Naive thymus-derived CD8-positive, alpha-beta T cell (primary cell): ENCODE measurements around the gene POGLUT3. TPM values are rescaled to one million over a fixed set of nuclear protein-coding genes. Genes with fewer than 3 reads are reported as not detected.
A peak's percentile ranks its signal among the peaks of the same experiment; 100 is the strongest.

Source experiments
- ATAC-seq, 2 donors: fragments of 150-1000 bp; cut with Tn5 transposase in 1 of 2; sonication (Bioruptor Pico), chemical (Tn5 transposase) in 1 of 2; 1 replicate in 1 of 2; 2 replicates in 1 of 2; pipeline ENCODE4 v1.10.0; 2021; ENCODE audit warnings: mild to moderate bottlenecking in 2 of 2, moderate library complexity in 2 of 2
- POLR2A ChIA-PET: fragments of 350-600 bp; sonication (Branson Sonifier 250); formaldehyde crosslinking; loops from one replicate; lab custom pipeline; 2021; ENCODE audit warnings: antibody characterized with exemption; lab: Charles Lee
- DNase-seq, 10 donors: peaks; one replicate each; pipeline versions ENCODE4 v3.0.0 to v3.0.0-alpha.2; 2020 to 2022
- H3K27ac Mint-ChIP-seq, 10 donors: one replicate each; pipeline ENCODE4 v1.8.0; 2020 to 2022; ENCODE audit warnings: mild to moderate bottlenecking in 10 of 10, mixed read lengths in 10 of 10, moderate library complexity in 4 of 10, inconsistent platforms in 1 of 10
- H3K27me3 Mint-ChIP-seq, 5 donors: one replicate each; pipeline ENCODE4 v1.8.0; 2021 to 2022; ENCODE audit warnings: mixed read lengths in 5 of 5
- H3K36me3 Mint-ChIP-seq, 3 donors: one replicate each; pipeline ENCODE4 v1.8.0; 2020 to 2022; ENCODE audit warnings: mixed read lengths in 3 of 3, mild to moderate bottlenecking in 2 of 3, inconsistent platforms in 1 of 3
- H3K4me1 Mint-ChIP-seq, 4 donors: one replicate each; pipeline ENCODE4 v1.8.0; 2021 to 2022; ENCODE audit warnings: mixed read lengths in 4 of 4
- H3K4me3 Mint-ChIP-seq, 10 donors: one replicate each; pipeline ENCODE4 v1.8.0; 2020 to 2022; ENCODE audit warnings: mild to moderate bottlenecking in 10 of 10, mixed read lengths in 10 of 10, moderate library complexity in 6 of 10, inconsistent platforms in 1 of 10
- H3K9me3 Mint-ChIP-seq, 9 donors: one replicate each; pipeline ENCODE4 v1.8.0; 2020 to 2022; ENCODE audit warnings: mixed read lengths in 9 of 9, mild to moderate bottlenecking in 3 of 9, inconsistent platforms in 1 of 9, moderate library complexity in 1 of 9
- polyA plus RNA-seq, 3 donors: library from polyadenylated mRNA; unstranded; fragments of 300-500 nt; fragmentation: Illumina TruSeq; gene quantifications; one replicate each; pipeline ENCODE4 v1.2.3, GENCODE V29; 2021
- total RNA-seq, 8 experiments: library from RNA in 2 of 8; stranded (reverse) in 2 of 8; gene quantifications; one replicate each; pipeline ENCODE4 v1.2.3 and lab custom pipeline; 2021 to 2026

The POGLUT3 gene
- total and polyA plus RNA-seq, 5 experiments from 2014 or later: 5.4 to 9.1 (median 7.6) TPM

- DNase-seq (no peak), ATAC-seq (no peak)
- H3K36me3 Mint-ChIP-seq: peaks cover 8 to 12% (median 8%) of the 10 kb centered on the region in 3 donors
- no peaks in the 10 kb centered on the region for H3K4me1 Mint-ChIP-seq
- H3K27ac Mint-ChIP-seq: no peak overlapping the region
- H3K27me3 Mint-ChIP-seq: peaks cover 0 to 2% (median 0%) of the 10 kb centered on the region in 5 donors
- H3K4me3 Mint-ChIP-seq: no peak overlapping the region
- POLR2A ChIA-PET: no interaction called here
- peaks cover 0 to 4% (median 0%) of the 10 kb centered on the region in 9 donors for H3K9me3 Mint-ChIP-seq
Measured at GRCh38 chr11:108525161-108525560, 27.0 kb upstream of the POGLUT3 start.

- H3K4me1 Mint-ChIP-seq: no peaks in the 10 kb centered on the region
- peaks cover 0 to 2% (median 0%) of the 10 kb centered on the region in 5 donors for H3K27me3 Mint-ChIP-seq
- H3K27ac Mint-ChIP-seq: no peak overlapping the region
- H3K4me3 Mint-ChIP-seq: no peak overlapping the region
- H3K9me3 Mint-ChIP-seq: peaks cover 0 to 4% (median 0%) of the 10 kb centered on the region in 9 donors
- POLR2A ChIA-PET: interaction anchor here (0.6 kb wide), 1 partner anchor 80 kb away, joined by 3 read pairs; no protein-coding TSS in a partner anchor
- ATAC-seq (no peak), DNase-seq (no peak)
- peaks cover 8 to 12% (median 8%) of the 10 kb centered on the region in 3 donors for H3K36me3 Mint-ChIP-seq
Measured at GRCh38 chr11:108524422-108524821, 26.2 kb upstream of the POGLUT3 start.

DNA sequence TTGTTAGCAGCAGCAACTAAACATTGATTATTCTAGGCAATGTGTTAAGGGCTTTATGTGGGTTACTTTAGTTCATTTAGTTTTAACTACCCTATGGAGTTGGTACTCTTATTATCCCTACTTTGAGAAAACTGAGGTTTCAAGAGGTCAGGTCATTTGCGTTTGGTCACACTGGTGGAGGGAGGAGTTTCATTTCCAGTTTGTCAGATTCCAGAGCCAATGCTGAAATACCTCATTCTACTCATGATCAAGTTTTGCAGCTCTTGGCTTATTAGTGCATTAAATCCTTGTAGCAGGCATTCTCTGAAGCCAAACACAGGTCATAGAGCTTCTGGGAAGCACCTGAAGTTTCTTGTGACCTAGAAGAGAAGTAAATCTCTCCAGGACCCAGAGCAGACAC, 24.1 kb upstream of the POGLUT3 start:
- POLR2A ChIA-PET: interaction anchor here (0.5 kb wide), 1 partner anchor 341 kb away, joined by 3 read pairs; no protein-coding TSS in a partner anchor
- no peak overlapping the region for H3K27ac Mint-ChIP-seq
- H3K4me1 Mint-ChIP-seq: no peaks in the 10 kb centered on the region
- DNase-seq (no peak), ATAC-seq (no peak)
- no peak overlapping the region for H3K4me3 Mint-ChIP-seq
- peaks cover 0 to under 1% (median 0%) of the 10 kb centered on the region in 5 donors for H3K27me3 Mint-ChIP-seq
- H3K9me3 Mint-ChIP-seq: peaks cover 0 to 4% (median 0%) of the 10 kb centered on the region in 9 donors
- H3K36me3 Mint-ChIP-seq: peaks cover 8 to 19% (median 18%) of the 10 kb centered on the region in 3 donors

- Mint-ChIP-seq H3K27me3 (no peaks in the 10 kb centered on the region), H3K36me3 (peaks cover 10 to 31% (median 24%) of the 10 kb centered on the region in 3 donors), H3K9me3 (no peaks in the 10 kb centered on the region), H3K27ac (no peak overlapping the region), H3K4me3 (no peak overlapping the region), H3K4me1 (no peaks in the 10 kb centered on the region)
- POLR2A ChIA-PET: no interaction called here
- ATAC-seq (no peak), DNase-seq (no peak)
Measured at GRCh38 chr11:108518581-108518980, 20.4 kb upstream of the POGLUT3 start.

- Mint-ChIP-seq H3K36me3 (peaks cover 10 to 42% (median 37%) of the 10 kb centered on the region in 3 donors), H3K9me3 (no peaks in the 10 kb centered on the region), H3K27me3 (no peaks in the 10 kb centered on the region), H3K4me1 (no peaks in the 10 kb centered on the region), H3K27ac (no peak overlapping the region), H3K4me3 (no peak overlapping the region)
- no peak for ATAC-seq
- no peak for DNase-seq
- POLR2A ChIA-PET: interaction anchor here (0.7 kb wide), 1 partner anchor 134 kb away, joined by 3 read pairs; no protein-coding TSS in a partner anchor
Measured at GRCh38 chr11:108516125-108516524, 17.9 kb upstream of the POGLUT3 start.

DNA sequence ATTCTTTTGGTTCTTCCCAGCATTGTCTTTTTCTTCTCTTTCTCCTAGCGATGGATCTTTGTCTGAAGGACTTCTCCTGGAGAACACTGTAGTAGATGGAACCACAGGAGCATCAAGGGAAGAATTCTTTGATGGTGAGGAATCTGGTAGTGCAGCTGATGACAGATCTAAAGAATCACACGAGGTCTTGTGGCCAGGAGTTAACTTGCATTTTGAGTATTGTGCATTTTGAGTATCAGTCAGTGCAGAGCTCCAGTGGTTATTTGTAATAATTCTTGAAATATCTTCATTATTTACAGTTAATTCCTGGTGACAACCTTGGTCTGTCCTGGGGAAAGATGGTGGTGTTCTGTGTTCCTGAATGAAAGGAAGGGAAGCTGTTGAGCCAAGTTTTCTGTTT, 14.5 kb upstream of the POGLUT3 start:
- H3K4me1 Mint-ChIP-seq: no peaks in the 10 kb centered on the region
- DNase-seq: no peak
- H3K27me3 Mint-ChIP-seq: peaks cover 0 to 3% (median 0%) of the 10 kb centered on the region in 5 donors
- no peaks in the 10 kb centered on the region for H3K9me3 Mint-ChIP-seq
- H3K36me3 Mint-ChIP-seq: peaks cover 10 to 35% (median 32%) of the 10 kb centered on the region in 3 donors
- H3K4me3 Mint-ChIP-seq: no peak overlapping the region
- POLR2A ChIA-PET: no interaction called here
- no peak overlapping the region for H3K27ac Mint-ChIP-seq
- no peak for ATAC-seq

- DNase-seq: no peak
- H3K9me3 Mint-ChIP-seq: no peaks in the 10 kb centered on the region
Measured at GRCh38 chr11:108511851-108512474, 13.8 kb upstream of the POGLUT3 start.

DNA sequence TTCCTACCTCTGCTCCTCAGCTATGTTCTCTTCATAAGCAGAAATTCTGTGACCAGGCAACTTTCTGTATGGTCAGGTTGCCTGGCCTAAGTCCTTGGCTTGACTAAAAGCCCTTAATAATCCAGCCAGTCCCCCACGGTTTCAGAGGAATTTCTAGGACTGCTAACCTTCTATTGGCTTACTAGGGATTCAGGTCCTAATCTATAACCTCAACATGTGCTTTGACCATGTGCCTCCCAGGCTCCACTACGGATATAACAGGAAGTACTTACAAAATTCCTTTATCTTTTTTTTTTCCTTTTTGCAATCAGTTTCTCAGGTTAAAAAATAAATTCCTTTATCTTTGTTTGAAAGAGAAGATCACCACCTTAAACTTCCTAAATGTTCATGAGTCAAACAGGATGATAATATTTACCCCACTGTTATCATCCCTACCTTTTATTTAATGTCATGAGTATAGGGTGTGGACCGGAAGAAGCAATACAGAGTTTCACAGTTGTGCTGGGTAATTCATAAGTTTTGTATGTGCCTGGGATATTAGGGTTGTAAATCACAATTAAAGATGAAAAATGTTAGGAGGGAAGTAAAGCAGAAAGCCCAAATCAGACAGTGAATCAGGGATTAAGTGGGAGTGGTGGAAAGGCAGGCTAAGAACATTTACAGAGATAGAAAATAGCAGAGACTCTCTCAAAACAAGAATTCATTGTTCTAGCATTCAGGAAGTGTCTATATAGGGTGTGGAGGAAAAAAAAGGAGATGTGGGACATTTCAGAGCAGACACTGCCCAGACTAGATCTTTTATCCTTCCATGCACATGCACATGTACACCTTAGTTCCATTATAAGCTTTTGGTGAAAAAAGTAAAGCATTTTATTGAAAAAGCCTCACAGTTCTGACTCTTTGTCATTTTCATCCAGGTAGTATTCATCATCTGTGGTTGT, 10.7 kb upstream of the POGLUT3 start:
- H3K4me1 Mint-ChIP-seq: no peaks in the 10 kb centered on the region
- H3K27me3 Mint-ChIP-seq: peaks cover 0 to 3% (median 0%) of the 10 kb centered on the region in 5 donors
- no peak overlapping the region for H3K27ac Mint-ChIP-seq
- no peak for ATAC-seq
- POLR2A ChIA-PET: no interaction called here
- DNase-seq: no peak
- H3K36me3 Mint-ChIP-seq: peaks cover 2 to 19% (median 13%) of the 10 kb centered on the region in 3 donors
- no peak overlapping the region for H3K4me3 Mint-ChIP-seq
- H3K9me3 Mint-ChIP-seq: no peaks in the 10 kb centered on the region

More at GRCh38 chr11:108511851-108512474, 13.8 kb upstream of the POGLUT3 start:
- H3K36me3 Mint-ChIP-seq: peaks cover 10 to 30% (median 29%) of the 10 kb centered on the region in 3 donors
- no peaks in the 10 kb centered on the region for H3K4me1 Mint-ChIP-seq
- ATAC-seq: no peak
- no peak overlapping the region for H3K4me3 Mint-ChIP-seq
- no peak overlapping the region for H3K27ac Mint-ChIP-seq
- POLR2A ChIA-PET: no interaction called here
- H3K27me3 Mint-ChIP-seq: peaks cover 0 to 3% (median 0%) of the 10 kb centered on the region in 5 donors

- no peak for DNase-seq
- Mint-ChIP-seq H3K9me3 (no peaks in the 10 kb centered on the region), H3K4me3 (peak overlapping the region in 1 of 10 donors; percentile 29), H3K4me1 (peaks cover 8 to 15% (median 12%) of the 10 kb centered on the region in 4 donors), H3K27ac (no peak overlapping the region), H3K36me3 (peaks cover 0 to 4% (median 2%) of the 10 kb centered on the region in 3 donors), H3K27me3 (no peaks in the 10 kb centered on the region)
- no peak for ATAC-seq
- POLR2A ChIA-PET: interaction anchor here (1.0 kb wide), 1 partner anchor 11 kb away, joined by 3 read pairs; no protein-coding TSS in a partner anchor
Measured at GRCh38 chr11:108501396-108501795, 3.2 kb upstream of the POGLUT3 start.

DNA sequence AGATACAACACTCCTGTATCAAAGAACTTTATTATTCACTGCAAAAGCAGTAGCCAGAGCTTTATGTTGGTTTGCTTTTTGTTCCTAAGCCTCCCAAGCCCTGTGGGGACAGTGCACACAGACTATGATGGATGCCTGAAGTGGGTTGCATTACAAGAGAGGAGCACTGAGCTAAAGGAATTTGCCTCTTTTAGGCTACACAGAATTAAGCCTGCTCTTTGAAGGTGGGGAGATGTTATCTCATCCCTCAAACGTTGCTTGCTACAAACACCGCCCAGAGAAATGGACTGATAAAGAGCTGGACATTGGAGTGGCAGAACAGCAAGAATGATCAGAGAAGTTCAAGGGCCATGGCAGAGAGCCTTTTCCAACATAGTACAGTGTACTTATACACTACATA, 2.5 kb upstream of the POGLUT3 start:
- POLR2A ChIA-PET: interaction anchor here (1.0 kb wide), 1 partner anchor 10 kb away, joined by 3 read pairs; no protein-coding TSS in a partner anchor
- no peaks in the 10 kb centered on the region for H3K27me3 Mint-ChIP-seq
- peaks cover 9 to 20% (median 16%) of the 10 kb centered on the region in 4 donors for H3K4me1 Mint-ChIP-seq
- H3K27ac Mint-ChIP-seq: no peak overlapping the region
- DNase-seq (no peak), ATAC-seq (no peak)
- H3K9me3 Mint-ChIP-seq: no peaks in the 10 kb centered on the region
- H3K4me3 Mint-ChIP-seq: no peak overlapping the region
- H3K36me3 Mint-ChIP-seq: peaks cover 0 to 4% (median 2%) of the 10 kb centered on the region in 3 donors

- ATAC-seq (no peak), DNase-seq (no peak)
- Mint-ChIP-seq H3K9me3 (no peaks in the 10 kb centered on the region), H3K27me3 (no peaks in the 10 kb centered on the region), H3K4me1 (peaks cover 9 to 22% (median 18%) of the 10 kb centered on the region in 4 donors), H3K27ac (peak overlapping the region in 3 of 10 donors; percentile 7 to 78 (median 75)), H3K4me3 (peak overlapping the region in 5 of 10 donors; percentile 64 to 92 (median 89)), H3K36me3 (peaks cover 0 to 4% (median 2%) of the 10 kb centered on the region in 3 donors)
- POLR2A ChIA-PET: no interaction called here
Measured at GRCh38 chr11:108500169-108500568, 2.0 kb upstream of the POGLUT3 start.

- H3K4me1 Mint-ChIP-seq: peaks cover 9 to 34% (median 28%) of the 10 kb centered on the region in 4 donors
Measured at GRCh38 chr11:108498816-108499408, 728 bp upstream of the POGLUT3 start.

More at GRCh38 chr11:108498816-108499408, 728 bp upstream of the POGLUT3 start:
- no peaks in the 10 kb centered on the region for H3K9me3 Mint-ChIP-seq
- ATAC-seq (no peak), DNase-seq (no peak)
- H3K27ac Mint-ChIP-seq: peak overlapping the region; percentile 78 to 96 (median 91)
- peaks cover 2 to 4% (median 3%) of the 10 kb centered on the region in 3 donors for H3K36me3 Mint-ChIP-seq
- POLR2A ChIA-PET: interaction anchor here (0.9 to 1.2 kb wide), 3 partner anchors 32 to 167 kb away, joined by 3 to 10 read pairs (median 3); partner anchors contain the start of genes C11orf65 and DDX10
- no peaks in the 10 kb centered on the region for H3K27me3 Mint-ChIP-seq
- H3K4me3 Mint-ChIP-seq: peak overlapping the region; percentile 82 to 96 (median 89)
